HepG2 (cell line): ENCODE measurements around the gene PLXND1. TPM values are rescaled to one million over a fixed set of nuclear protein-coding genes. Genes with fewer than 3 reads are reported as not detected.

ENCODE experiments used
- ARNT ChIP-seq: fragments of 450-650 bp; IDR thresholded peaks from 2 replicates; pipeline ENCODE4 v1.6.1; 2017
- CBX1 ChIP-seq: IDR thresholded peaks from one replicate; pipeline ENCODE4 v1.6.1; 2016; ENCODE audit warnings: antibody characterized with exemption, low read depth
- ISL2 ChIP-seq: sonication (generic); formaldehyde crosslinking; IDR thresholded peaks from 2 replicates; pipeline ENCODE4 v1.5.0; 2020; ENCODE audit warnings: missing genetic modification reagents
- KDM1A ChIP-seq: IDR thresholded peaks from 2 replicates; pipeline ENCODE4 v1.6.1; 2016; ENCODE audit warnings: missing compliant biosample characterization
- KLF16 ChIP-seq, 2 experiments: sonication (generic) in 1 of 2; formaldehyde crosslinking in 1 of 2; IDR thresholded peaks; 2 replicates each; pipeline versions ENCODE4 v1.6.1 to v1.8.0; 2016 to 2023; ENCODE audit warnings: missing genetic modification reagents in 2 of 2, missing compliant biosample characterization in 1 of 2
- REXO4 ChIP-seq: sonication (generic); formaldehyde crosslinking; IDR thresholded peaks from 2 replicates; pipeline ENCODE4 v1.8.0; 2022; ENCODE audit warnings: missing genetic modification reagents, mild to moderate bottlenecking, borderline replicate concordance
- ZKSCAN1 ChIP-seq: fragments of 150-350 bp; IDR thresholded peaks from 2 replicates; pipeline ENCODE4 v1.6.1; 2014; ENCODE audit warnings: low read length
- ZNF558 ChIP-seq: sonication (generic); formaldehyde crosslinking; IDR thresholded peaks from 2 replicates; pipeline ENCODE4 v1.9.0; 2022; ENCODE audit warnings: mild to moderate bottlenecking, missing genetic modification reagents, borderline replicate concordance
- ZNF766 ChIP-seq: sonication (generic); formaldehyde crosslinking; IDR thresholded peaks from 2 replicates; pipeline ENCODE4 v1.5.0; 2020; ENCODE audit warnings: missing genetic modification reagents, borderline replicate concordance
- ZNF782 ChIP-seq: sonication (generic); formaldehyde crosslinking; IDR thresholded peaks from 2 replicates; pipeline ENCODE4 v1.4.0; 2020; ENCODE audit warnings: missing genetic modification reagents, mild to moderate bottlenecking, borderline replicate concordance
- polyA plus RNA-seq, 8 experiments: library from polyadenylated mRNA; depleted of rRNA in 3 of 8; stranded (reverse) in 7 of 8; unstranded in 1 of 8; fragments of >200 nt; fragmentation: Illumina TruSeq in 4 of 8; extraction: Trizol in 4 of 8; gene quantifications; 2 replicates each; pipeline versions ENCODE4 v1.2.1 to v1.2.3, GENCODE V29; 2011 to 2016; ENCODE audit warnings: low read depth in 4 of 8, missing spikeins in 1 of 8, mixed read lengths in 1 of 8; ENCODE audit not compliant: insufficient read depth in 1 of 8
- total RNA-seq, 5 experiments: library from RNA; depleted of rRNA; stranded (reverse); fragments of >200 nt; fragmentation: Illumina TruSeq; extraction: Trizol; gene quantifications; 2 replicates each; pipeline ENCODE4 v1.2.3, GENCODE V29; 2016; ENCODE audit warnings: low read depth in 1 of 5
- TF ChIP-seq, protein P1 (sequence below): sonication (generic); formaldehyde crosslinking; IDR thresholded peaks from 2 replicates; pipeline ENCODE4 v1.5.0; 2020; ENCODE audit warnings: missing genetic modification reagents
- TF ChIP-seq, protein P2 (sequence below): sonication (generic); formaldehyde crosslinking; IDR thresholded peaks from 2 replicates; pipeline ENCODE4 v1.4.0; 2020; ENCODE audit warnings: missing genetic modification reagents
- TF ChIP-seq, protein P3 (sequence below): sonication (generic); formaldehyde crosslinking; IDR thresholded peaks from 2 replicates; pipeline ENCODE4 v1.5.0; 2020; ENCODE audit warnings: mild to moderate bottlenecking, missing genetic modification reagents

PLXND1 gene
- total and polyA plus RNA-seq, 2 of the 13 experiments (the other 11 are each of a cell fraction or from before 2014, with no cell fraction given): 15.9 to 42.0 TPM

DNA sequence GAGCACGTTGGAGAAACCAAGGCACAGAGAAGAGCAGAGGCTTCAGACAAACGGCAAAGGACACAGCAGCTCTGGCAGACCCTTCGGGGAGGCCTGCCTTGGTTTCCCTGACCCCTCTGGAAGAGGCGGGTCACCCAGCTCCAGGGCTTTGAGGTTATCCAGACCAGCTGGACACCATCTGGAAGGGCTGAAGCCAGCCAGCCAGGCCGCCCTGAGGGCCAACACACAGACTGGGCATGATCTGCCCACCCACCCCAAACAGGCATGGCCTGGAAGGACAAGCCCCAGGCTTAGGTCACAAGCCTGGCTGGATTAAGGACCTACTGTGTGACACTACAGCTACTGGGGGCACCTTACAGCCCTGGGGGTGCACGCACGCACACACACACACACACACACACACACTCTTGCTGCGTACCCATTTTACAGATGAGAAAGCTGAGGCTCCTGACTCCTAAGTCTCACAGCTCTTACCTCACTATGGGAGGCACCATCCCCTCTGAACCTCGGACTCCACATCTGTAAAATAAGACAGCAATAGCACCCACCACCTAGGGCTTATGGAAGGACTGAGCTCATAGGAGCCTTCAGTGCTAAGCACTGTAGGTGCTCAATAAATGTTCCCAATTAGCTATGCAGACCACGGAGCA lies 10.8 kb downstream of the PLXND1 start (continued):
- TF ChIP-seq ZKSCAN1 (peak; percentile 47; the same call in 1 of the 2 replicates), ZNF782 (CRISPR knock-in tag) (no peak), REXO4 (CRISPR knock-in tag) (no peak), CBX1 (no peak), ZNF558 (CRISPR knock-in tag) (no peak), KLF16 (CRISPR knock-in tag; IDR thresholded peaks at IDR 0.05) (no peak), ZNF766 (CRISPR knock-in tag) (no peak), KDM1A (CRISPR knock-in tag) (peak; percentile 96), ARNT (no peak), ISL2 (CRISPR knock-in tag) (no peak)
- TF ChIP-seq, protein P1, sequence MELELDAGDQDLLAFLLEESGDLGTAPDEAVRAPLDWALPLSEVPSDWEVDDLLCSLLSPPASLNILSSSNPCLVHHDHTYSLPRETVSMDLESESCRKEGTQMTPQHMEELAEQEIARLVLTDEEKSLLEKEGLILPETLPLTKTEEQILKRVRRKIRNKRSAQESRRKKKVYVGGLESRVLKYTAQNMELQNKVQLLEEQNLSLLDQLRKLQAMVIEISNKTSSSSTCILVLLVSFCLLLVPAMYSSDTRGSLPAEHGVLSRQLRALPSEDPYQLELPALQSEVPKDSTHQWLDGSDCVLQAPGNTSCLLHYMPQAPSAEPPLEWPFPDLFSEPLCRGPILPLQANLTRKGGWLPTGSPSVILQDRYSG (CRISPR knock-in tag): no peak
- TF ChIP-seq, protein P2, sequence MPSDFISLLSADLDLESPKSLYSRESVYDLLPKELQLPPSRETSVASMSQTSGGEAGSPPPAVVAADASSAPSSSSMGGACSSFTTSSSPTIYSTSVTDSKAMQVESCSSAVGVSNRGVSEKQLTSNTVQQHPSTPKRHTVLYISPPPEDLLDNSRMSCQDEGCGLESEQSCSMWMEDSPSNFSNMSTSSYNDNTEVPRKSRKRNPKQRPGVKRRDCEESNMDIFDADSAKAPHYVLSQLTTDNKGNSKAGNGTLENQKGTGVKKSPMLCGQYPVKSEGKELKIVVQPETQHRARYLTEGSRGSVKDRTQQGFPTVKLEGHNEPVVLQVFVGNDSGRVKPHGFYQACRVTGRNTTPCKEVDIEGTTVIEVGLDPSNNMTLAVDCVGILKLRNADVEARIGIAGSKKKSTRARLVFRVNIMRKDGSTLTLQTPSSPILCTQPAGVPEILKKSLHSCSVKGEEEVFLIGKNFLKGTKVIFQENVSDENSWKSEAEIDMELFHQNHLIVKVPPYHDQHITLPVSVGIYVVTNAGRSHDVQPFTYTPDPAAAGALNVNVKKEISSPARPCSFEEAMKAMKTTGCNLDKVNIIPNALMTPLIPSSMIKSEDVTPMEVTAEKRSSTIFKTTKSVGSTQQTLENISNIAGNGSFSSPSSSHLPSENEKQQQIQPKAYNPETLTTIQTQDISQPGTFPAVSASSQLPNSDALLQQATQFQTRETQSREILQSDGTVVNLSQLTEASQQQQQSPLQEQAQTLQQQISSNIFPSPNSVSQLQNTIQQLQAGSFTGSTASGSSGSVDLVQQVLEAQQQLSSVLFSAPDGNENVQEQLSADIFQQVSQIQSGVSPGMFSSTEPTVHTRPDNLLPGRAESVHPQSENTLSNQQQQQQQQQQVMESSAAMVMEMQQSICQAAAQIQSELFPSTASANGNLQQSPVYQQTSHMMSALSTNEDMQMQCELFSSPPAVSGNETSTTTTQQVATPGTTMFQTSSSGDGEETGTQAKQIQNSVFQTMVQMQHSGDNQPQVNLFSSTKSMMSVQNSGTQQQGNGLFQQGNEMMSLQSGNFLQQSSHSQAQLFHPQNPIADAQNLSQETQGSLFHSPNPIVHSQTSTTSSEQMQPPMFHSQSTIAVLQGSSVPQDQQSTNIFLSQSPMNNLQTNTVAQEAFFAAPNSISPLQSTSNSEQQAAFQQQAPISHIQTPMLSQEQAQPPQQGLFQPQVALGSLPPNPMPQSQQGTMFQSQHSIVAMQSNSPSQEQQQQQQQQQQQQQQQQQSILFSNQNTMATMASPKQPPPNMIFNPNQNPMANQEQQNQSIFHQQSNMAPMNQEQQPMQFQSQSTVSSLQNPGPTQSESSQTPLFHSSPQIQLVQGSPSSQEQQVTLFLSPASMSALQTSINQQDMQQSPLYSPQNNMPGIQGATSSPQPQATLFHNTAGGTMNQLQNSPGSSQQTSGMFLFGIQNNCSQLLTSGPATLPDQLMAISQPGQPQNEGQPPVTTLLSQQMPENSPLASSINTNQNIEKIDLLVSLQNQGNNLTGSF (CRISPR knock-in tag): no peak
- TF ChIP-seq, protein P3, sequence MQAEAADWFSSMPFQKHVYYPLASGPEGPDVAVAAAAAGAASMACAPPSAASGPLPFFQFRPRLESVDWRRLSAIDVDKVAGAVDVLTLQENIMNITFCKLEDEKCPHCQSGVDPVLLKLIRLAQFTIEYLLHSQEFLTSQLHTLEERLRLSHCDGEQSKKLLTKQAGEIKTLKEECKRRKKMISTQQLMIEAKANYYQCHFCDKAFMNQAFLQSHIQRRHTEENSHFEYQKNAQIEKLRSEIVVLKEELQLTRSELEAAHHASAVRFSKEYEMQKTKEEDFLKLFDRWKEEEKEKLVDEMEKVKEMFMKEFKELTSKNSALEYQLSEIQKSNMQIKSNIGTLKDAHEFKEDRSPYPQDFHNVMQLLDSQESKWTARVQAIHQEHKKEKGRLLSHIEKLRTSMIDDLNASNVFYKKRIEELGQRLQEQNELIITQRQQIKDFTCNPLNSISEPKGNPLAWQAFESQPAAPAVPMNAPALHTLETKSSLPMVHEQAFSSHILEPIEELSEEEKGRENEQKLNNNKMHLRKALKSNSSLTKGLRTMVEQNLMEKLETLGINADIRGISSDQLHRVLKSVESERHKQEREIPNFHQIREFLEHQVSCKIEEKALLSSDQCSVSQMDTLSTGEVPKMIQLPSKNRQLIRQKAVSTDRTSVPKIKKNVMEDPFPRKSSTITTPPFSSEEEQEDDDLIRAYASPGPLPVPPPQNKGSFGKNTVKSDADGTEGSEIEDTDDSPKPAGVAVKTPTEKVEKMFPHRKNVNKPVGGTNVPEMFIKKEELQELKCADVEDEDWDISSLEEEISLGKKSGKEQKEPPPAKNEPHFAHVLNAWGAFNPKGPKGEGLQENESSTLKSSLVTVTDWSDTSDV (CRISPR knock-in tag): 0 out of 2 replicates have a peak, but pooled peaks have one; percentile 3
